ENCODE data around the gene PERM1.

PERM1 gene

DNA sequence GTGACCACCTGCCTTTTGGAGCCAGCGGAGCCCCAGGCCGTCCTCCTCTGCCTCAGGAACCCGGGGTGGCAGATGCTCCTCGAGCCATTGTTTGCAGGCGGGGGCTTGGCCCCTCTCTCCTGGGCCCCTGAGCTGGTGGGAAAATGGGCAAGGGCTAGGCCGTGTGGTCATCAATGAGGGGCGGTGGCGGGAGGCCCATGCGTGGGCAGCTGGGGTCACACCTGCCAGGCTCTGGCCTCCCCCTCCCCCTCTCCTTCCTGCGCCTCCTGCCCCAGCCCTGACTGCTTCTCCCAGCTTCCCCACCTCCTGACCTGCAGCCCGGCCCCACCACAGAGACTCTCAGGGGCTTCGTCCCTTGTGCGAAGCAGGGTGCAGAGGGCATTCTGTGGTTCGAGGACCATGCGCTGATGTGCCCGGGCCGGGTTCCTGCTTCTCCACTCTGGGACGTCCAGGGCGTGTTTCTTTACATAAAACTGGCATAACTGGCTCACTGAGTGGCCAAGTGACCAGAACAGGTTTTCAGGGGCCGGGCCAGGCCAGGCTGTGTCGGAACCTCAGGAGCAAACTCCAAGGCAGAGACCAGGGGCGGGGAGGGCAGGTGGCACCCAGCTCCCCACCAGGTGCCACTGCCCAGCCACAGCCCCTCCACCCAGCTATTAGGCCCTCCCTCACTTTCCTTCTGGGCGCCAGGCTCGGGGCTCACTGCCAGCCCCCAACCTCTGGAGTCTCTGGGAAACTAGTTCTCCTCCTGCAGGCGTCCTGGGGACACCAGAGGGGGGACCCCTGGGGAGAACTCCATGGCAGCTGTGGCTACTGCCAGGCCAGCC lies 48.9 kb downstream of the PERM1 start:
- DNase-seq: no peak

DNA sequence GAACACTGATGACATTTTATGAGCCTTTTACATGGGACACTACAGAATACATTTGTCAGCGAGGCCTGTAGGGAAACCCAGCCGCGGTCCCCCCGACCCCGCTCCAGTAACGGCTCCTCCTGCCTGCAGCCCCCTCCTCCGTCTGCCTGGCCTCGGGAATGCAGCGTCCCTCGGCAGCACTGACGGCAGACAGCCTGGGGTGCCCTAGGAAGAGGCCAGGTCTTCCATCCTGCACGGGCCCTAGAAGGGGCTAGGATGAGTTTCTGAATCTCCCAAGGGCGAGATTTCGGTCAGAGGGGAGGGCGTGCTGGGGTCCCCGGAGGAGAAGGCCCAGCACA lies 49.8 kb downstream of the PERM1 start:
- no peak for DNase-seq

DNA sequence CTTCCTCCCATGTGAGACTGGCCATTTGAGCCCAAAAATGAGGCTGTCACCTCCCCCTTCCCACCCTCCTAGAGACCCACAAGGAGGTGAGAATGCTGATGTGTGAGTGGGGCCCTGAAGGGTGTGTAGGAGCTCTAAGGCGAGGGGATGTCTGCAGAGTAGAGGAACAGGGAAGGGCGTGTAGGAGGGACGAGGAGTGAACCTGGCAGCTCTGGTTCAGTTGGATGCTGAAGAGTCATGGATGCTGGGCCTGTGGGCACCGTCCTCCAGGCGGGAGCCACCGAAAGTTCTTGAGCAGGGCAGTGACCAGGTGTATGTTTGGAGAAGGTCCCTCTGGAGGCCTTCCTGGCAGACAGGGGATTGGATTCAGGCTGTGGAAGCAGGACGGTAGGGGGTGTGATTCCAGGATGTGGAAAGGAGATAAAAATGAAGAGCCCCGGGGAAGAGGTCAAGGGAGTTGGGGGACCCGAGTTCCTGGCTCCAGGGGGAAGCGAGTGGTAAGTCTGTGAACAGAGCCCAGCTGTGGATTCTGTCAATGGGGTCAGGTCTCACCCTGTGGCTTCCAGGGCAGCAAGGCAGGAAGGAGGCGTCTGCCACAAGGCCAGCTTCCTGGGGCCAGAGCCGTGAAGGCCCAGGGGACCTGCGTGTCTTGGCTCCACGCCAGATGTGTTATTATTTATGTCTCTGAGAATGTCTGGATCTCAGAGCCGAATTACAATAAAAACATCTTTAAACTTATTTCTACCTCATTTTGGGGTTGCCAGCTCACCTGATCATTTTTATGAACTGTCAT lies 50.3 kb downstream of the PERM1 start:
- no peak for DNase-seq

DNA sequence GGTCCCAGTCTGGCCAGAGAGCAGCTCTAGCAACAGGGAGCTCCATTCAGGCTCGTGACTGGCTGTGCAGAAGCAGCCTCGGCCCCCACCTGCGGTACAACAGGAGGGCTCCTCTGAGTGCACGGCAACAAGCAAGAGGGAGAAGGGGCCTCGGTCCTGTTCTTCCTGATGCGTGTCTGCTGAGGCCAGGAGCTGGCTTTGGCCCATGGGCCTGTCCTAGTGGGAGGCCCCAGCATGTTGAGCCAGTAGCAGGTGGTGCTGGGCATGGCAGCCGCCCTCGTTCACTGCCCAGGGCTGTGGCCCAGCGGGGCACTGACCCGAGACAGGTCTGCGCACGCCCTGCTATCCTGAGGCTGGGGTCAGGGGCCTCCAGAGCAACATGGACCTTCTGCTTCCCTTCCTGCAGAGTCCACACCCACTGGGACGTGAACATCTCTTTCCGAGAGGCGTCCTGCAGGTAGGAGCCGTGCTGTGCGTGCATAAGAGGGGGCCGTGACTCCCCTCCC lies 51.2 kb downstream of the PERM1 start:
- no peak for DNase-seq

DNA sequence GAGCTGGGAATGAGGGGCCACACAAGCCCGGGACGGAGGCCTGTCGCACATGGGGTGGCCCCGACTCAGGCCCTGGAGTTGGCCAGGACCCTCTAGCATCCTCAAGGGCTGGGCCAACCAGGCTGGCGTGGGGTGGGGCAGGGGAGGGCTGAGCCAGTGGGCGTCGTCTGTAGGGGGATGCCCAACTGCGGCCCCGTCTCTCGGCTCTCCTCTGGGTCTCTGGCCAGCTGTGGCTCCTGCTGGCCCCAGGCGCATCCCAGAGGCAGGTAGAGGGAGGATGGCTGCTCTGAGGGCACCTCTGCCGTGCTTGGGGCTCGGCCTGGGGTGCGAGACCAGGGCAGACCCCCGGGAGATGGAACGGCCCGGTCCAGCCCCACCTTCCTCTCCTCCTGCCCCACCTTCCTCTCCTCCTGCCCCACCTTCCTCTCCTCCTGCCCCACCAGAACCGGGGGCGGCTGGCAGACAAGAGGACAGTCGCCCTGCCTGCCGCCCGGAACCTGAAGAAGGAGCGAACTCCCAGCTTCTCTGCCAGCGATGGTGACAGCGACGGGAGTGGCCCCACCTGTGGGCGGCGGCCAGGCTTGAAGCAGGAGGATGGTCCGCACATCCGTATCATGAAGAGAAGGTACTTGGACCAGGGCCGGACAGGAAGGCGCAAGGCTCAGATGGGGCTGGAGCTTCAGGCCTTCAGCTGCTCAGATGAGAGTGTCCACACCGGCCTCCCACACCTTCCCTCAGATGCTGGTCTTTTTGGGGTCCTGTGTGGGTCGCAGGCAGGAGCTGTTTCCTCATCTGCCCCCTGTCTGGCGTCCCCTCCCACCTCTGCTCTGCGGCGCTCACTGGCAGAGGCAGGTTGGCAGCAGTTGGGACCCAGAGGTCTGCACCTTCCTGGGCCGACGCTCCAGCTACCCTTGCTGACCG lies 51.9 kb downstream of the PERM1 start:
- DNase-seq: no peak

DNA sequence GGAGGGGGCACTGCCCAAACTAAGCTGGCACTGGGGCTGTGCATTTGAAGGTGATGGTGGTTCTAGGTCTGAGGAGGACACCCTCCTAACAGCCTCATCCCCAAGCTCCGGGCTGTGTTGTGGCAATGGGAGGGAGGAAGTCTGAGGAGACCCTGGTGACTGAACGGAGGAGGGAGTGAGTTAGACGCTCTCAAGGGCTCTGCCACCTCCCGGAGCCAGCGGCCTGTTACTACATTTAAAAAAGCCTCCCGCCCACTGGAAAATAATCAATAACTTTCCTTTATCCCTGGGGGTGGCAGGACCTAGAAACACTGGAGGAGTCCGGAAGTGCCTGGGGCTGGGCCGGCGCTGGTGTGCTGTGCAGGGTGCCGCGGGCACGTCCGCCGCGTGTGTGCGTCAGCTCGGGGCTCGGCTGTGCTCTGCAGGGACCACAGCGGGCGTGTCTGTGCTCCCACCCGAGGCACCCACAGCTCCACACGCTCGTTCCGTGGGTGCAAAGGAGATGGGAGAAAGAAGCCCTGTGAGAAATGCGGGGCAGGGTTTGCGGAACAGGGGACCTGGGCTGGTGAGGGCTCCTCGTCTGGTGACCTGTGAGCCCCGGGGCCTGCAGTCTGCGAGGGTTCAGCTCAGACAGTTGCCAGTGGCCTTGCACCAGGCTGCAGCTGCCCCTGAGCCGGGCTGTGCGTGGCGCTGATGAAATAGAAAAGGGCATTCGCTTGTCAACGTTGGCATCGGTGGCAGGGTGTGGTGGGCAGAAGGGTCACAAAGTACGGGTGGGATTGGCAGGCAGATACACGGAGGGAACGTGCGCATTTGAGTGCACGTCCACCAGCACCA lies 52.9 kb downstream of the PERM1 start:
- no peak for DNase-seq

DNA sequence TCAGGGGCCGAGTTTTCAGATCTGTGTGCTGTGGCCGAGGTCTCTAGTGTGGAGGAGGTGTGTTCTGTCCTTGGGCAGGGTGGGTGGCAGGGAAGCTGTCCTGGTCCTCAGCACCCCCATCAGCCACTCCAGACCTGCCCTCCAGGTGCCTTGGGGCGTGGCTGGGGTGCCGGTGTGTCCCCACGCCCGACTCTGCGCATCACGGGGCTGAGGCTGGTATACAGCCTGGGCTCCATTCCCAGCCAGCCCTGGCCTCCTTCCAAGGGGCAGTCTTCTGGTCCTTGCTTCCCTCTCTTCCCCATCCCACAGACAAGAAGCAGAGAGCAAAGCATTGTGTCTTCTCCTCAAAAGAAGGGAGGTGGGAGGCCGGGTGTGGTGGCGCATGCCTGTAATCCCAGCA lies 54.1 kb downstream of the PERM1 start:
- DNase-seq: no peak

DNA sequence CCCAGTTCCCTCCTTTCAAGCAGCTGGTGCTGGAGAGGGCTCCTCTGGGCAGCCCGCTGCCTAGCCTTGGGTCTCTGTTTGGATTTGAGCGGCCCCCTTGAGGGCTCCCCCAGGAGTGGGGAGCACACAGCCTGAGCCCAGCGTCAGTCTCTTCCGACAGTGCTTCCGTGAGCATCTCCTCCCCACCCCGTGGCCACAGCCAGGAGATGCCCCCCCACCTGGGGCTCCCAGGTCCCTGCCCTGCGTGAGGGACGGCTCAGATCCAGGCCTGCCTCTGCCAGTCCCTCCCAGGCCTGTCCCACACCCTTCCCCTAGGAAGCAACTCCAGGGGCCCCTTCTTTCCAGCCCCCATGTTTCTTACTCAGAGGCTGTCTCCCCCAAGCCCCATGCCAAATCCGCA lies 54.7 kb downstream of the PERM1 start:
- no peak for DNase-seq

DNA sequence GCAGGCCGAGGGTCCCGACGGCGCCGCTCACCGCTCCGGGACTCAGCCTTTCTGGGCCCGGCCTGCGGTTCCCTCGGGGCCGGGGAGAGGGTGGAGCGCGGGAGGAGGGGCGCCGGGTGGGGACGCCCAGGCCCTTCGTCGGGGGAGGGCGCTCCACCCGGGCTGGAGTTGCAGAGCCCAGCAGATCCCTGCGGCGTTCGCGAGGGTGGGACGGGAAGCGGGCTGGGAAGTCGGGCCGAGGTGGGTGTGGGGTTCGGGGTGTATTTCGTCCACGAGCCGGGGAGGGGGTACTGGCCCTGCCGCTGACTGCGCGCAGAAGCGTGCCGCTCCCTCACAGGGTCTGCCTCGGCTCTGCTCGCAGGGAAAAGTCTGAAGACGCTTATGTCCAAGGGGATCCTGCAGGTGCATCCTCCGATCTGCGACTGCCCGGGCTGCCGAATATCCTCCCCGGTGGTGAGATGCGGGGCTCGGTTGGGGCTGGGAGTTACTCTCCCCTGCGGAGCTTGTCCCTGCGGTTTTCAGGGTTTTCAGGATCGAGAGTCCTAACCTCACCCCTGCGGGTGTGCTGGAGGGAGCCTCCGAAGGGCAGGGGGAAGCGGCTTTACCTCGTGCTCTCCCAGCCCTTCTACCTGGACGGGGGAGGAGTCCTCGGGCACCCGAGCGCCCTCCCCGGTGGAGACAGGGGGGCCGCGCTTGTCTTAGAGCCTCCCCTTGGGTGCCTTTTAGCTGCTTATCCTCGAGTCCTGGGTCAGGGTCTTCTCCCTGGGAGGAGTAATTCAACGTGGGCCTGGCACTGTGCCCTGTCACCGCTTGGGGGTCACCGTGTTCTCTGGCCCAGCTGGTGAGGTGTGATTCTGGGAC lies 56.1 kb downstream of the PERM1 start:
- DNase-seq: no peak

Measured in NCI-H2227 treated with DMSO at 0.1 percent for 48 hours (cell line).